GM18858 (cell line): ENCODE measurements around the gene C1QA.

Source experiments
- ATAC-seq: cut with Tn5 transposase; IDR thresholded peaks from one replicate; pipeline ENCODE4 v1.9.1; 2021; ENCODE audit not compliant: unreplicated experiment

The C1QA gene

DNA sequence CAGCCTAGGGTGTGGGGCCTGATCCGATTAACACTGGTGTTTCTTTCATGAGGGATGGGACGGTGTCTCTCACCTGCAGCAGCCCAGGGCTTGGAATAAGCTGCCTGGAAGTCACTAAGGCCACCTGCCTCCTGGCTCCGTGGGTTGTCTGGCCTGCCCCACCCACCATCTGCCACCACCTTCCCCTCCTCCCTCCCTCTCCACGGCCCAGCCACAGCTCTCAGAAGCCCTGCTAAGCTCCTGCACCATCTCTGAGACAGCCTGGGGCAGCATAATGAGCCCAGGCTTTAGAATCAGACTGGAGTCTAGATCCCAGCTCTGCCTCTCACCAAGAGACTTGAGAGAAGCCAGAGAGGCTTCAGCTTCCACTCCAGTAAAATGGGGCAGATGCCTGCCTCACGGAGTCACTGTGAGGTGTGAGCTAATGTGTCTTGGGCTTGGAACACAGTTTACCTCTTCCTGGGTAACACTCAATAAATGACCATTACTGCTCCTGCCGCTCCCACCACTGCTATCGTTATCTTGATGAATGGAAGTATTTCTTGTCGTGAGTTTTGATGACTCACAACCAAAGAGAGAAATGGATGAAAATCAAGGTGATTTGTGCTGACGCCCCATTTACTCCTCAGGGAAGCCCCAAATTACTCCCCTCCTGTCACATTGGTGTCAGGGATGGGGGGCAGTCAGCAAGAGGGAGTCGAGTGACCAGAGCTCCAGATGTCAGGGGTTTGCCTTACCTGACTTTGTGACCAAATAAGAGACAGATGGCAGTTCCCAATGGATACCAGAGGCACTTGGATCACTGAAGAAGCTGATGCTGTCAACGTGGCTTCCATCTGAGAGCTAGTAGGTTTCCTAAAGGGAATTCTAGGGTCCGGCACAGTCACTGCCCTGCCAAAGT is 23.5 kb upstream of the C1QA start:
- no peak for ATAC-seq

DNA sequence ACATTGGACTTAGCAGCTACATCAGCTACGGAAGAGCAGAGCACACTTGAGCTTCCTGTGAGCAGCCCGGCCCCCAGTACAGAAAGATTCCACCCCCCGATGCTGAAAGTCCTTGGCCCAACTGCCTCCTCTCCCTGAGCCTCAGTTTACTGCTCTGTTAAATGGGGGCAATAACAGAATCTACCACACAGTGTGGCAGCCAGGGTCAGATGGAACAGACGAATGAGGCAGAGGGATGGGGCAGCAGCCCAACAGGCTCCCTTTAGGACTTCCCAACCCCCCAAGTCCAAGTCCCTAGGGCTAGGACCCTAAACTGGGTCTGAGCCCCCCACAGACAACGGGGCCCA is 22.9 kb upstream of the C1QA start:
- no peak for ATAC-seq

GRCh38 chr1:22613951-22614350 is 22.5 kb upstream of the C1QA start:
- no peak for ATAC-seq

DNA sequence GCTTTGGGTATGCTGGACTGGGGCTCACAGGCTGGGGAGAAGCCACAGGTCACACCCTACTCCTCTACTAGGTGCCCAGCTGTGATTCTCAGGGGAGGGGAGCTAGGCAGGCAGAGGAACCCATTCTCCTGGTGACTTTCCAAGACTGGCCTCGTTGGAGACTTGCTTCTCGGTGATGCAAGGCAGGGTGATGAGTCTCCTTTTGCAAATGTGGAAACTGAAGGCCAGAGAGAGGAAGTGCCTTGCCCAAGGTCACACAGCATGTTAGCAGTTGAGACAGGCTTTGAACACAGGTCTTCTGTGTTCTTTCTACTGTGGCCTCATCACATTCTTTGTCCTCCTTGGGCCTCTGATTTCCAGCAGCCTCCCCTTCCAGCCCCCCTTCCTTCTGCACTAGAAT is 20.5 kb upstream of the C1QA start:
- no peak for ATAC-seq

GRCh38 chr1:22616571-22616970 is 19.9 kb upstream of the C1QA start:
- no peak for ATAC-seq

DNA sequence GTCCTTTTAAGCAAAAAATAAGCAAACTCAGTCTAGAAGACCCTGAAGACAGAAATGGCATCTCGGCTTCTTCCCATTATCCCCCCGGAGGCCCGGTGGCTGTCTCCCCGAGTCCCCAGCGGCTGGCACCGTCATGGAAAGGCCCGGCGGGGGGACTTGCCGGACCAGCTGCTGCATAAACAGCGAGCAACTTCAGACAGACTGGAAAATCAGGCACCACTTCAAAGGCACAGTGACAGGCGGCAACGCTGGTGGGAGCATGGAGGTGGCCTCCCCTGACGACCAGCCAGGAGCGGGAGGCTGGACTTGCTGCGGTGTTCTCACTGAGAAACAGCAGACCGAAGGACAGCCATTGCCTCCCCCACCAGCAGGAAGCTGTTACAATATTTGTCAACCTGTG is 18.4 kb upstream of the C1QA start:
- no peak for ATAC-seq

DNA sequence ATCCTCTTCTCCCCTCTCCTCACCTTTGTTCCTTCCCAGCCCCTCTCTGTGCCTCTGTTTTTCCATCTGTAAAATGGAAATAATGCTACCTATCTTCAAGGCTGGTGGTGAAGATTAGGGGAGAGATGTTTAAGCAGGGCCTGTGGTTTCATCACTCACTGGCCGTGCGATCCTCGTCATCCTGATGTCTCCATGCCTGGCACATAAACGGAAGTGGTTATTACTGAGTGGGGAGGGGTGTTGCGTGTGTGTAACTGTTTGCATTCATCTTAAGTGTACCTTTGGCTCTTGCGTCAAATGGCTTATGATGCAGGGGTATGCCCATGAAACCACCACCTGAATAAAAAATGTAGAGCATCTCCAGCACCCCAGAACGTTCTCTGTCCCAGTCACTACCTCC is 17.2 kb upstream of the C1QA start:
- no peak for ATAC-seq

- ATAC-seq = no peak
These were observed 16.6 kb upstream of the C1QA start for GRCh38 chr1:22619798-22620197.

GRCh38 chr1:22621761-22622160 is 14.7 kb upstream of the C1QA start:
- no peak for ATAC-seq

DNA sequence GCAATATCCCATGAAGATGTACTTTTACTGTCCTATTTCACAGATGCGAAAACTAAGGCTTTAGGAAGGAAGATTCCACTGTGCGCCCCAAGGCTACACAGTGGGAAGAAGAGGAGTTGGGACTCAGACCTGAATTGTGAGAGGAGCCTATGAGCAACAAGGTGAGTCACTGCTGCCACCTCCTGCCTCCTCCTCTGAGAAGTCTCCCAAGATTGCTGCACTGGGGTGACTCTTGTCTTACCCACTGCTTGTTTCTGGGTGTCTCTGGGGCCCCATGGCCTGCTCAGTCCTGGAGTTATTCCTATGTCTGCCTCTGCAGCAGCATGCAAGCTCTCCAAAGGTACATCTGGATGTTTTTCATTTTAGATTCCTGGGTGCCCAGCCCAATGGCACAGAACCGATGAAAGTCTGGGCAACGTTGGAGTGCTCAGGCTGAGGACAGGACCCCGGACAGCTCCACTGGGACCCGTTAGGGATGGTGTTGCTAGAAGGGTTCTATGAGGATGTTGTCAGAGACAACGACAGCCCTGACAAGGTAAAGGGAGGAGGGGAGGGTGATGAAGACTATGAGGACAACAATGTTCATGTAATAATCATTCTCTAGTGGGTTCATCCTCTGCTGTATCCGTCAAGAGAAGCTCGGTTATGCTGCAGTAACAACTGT is 11.0 kb upstream of the C1QA start:
- ATAC-seq = no peak

- ATAC-seq = no peak
These were observed 9.9 kb upstream of the C1QA start for GRCh38 chr1:22626237-22627157.

DNA sequence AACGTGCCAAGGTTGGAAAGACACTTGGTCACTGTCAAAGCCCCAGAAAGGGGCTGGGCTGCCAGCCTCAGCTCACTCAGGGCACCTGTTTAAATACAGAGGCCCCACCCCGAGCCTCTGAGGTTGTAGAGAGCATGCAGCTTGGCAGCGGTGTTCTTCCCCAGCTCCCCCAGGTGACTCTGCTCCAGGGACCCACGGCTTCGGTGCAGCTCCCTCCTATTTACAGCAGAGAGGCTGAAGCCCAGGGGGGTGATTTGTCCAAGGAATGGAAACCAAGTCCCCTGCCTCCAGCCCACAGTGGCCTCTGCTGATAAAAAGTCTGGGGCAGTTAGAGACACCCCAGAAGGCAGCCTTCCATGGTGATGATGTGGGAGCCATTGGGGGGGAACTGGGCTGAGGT is 9.1 kb upstream of the C1QA start:
- ATAC-seq = no peak

- no peak for ATAC-seq
These were observed 7.6 kb upstream of the C1QA start for GRCh38 chr1:22628698-22629444.

DNA sequence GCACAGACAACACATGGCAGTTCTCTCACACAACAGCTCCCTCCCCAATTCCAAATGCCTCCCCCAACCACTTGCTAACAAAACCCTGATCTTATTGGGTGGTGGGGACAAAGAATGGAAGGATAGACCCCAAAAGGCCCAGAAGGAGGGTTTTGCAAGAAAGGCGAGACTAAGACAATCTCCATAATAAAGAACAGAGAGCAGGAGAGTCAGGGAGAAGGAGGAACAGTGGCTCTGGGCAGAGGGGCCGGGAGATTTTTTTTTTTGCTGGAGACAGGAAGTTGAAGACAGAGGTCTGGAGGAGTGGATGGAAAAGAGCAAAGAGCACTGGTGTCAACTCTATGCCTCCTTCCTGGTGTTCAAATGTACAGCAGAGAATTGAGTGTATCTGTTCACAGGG is 6.5 kb upstream of the C1QA start:
- no peak for ATAC-seq

DNA sequence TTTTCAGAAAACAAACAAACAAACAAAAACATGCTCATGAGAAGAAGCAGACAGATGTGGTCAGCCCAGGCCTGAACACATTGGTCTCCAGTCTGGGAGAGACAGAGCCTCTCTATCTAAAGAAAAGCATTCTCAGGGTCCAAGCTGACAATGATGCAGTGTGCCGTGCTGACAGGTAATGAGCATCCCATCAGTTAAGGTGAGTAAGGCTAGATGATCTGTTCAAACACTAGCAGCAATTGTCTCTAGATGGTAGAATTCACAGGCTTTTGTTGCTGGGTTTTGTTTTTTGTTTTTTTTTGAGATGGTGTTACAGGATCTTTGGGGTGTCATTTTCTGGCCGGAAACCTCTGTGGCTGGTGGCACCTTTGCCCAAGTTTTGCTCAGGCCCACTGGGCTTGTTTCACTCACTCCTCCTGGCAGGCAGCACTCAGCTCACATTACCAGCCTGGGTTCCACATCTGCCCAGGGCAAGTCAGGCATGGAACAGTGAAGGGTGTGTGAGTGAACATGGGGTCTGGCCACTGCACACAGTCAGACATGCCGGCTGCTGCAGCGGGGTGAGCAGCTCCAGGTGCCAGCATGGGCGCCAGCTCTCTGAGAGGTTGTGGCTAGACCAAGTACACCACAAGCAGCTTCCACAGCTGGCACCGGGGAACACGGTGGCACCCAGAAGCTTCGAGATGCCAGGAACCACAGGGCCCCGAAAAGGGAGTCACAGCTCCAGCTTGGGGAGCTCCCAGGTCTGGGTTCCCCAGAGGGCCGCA is 2.5 kb upstream of the C1QA start:
- ATAC-seq = no peak

- no peak for ATAC-seq
These were observed 992 bp upstream of the C1QA start for GRCh38 chr1:22635436-22635835.

- no peak for ATAC-seq
These were observed 499 bp downstream of the C1QA start for GRCh38 chr1:22636927-22637326.

GRCh38 chr1:22637907-22638445 is 1.5 kb downstream of the C1QA start:
- no peak for ATAC-seq

DNA sequence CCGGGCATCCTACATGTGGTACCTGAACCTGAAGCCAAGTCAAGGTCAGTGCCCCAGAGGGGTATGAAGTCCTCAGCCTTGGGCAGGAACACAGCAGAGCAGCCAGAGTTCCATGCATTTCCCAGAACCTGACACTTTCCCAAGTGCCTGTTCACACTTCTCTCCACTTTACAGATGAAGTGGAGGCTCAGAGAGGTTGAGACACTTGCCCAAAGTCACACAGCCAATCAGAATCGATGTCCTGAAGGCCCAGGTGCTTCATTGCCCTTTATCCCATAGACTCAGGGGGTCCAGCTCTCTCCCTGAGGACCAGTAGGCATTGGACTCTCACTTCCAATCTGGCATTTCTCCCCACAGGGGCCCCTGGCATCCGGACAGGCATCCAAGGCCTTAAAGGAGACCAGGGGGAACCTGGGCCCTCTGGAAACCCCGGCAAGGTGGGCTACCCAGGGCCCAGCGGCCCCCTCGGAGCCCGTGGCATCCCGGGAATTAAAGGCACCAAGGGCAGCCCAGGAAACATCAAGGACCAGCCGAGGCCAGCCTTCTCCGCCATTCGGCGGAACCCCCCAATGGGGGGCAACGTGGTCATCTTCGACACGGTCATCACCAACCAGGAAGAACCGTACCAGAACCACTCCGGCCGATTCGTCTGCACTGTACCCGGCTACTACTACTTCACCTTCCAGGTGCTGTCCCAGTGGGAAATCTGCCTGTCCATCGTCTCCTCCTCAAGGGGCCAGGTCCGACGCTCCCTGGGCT is 2.2 kb downstream of the C1QA start:
- ATAC-seq = no peak
